ENCODE measurements around the gene ORAI2. TPM values are rescaled to one million over a fixed set of nuclear protein-coding genes. Genes with fewer than 3 reads are reported as not detected.
A peak's percentile ranks its signal among the peaks of the same experiment; 100 is the strongest.
"Not testable (repeated sequence)": the region's sequence is repeated elsewhere in the genome, so short reads cannot be mapped to it uniquely, and the experiment has no call there.

The ORAI2 gene
- polyA plus RNA-seq, 1 donor from 2014 or later, result 36.3 TPM

- not testable (repeated sequence) for H3K9me2 ChIP-seq (ENCODE audit: insufficient read depth, low read length); H2AFZ ChIP-seq (ENCODE audit: low read depth, low read length); H3K36me3 ChIP-seq (ENCODE audit: insufficient read depth, low read length); H3K4me2 ChIP-seq (ENCODE audit: low read length); H3K79me2 ChIP-seq (replicated peaks; ENCODE audit: insufficient read depth, low read length); H4K20me1 ChIP-seq (ENCODE audit: insufficient read depth); H3K9me3 ChIP-seq (ENCODE audit: low read length); H3K27me3 ChIP-seq (ENCODE audit: insufficient read depth, low read depth, low read length); H3K27ac ChIP-seq (ENCODE audit: low read length); H3F3A ChIP-seq (ENCODE audit: insufficient read depth, low read length, poor library complexity, severe bottlenecking)
- TF ChIP-seq POLR2AphosphoS5 (IDR thresholded peaks at IDR 0.05), result peak; percentile 53
- peak within 1 kb of the TSS; percentile 50 for H3K9ac ChIP-seq (ENCODE audit: low read length)
- H3K4me3 ChIP-seq (ENCODE audit: low read length), result peak within 1 kb of the TSS; percentile 55
Measured at GRCh38 chr7:102478314-102479208, 45.2 kb downstream of the ORAI2 start, which contains the start of gene POLR2J. Gene POLR2J (minus strand): TSS chr7:102478922. CDS start chr7:102478860, 62 bp downstream.

GRCh38 chr7:102479209-102479584, 45.8 kb downstream of the ORAI2 start:
- H3K4me2 ChIP-seq (ENCODE audit: low read length); H3K27ac ChIP-seq (ENCODE audit: low read length); H3K79me2 ChIP-seq (replicated peaks; ENCODE audit: insufficient read depth, low read length); H3K9me2 ChIP-seq (ENCODE audit: insufficient read depth, low read length); H3K9ac ChIP-seq (ENCODE audit: low read length); H3K4me3 ChIP-seq (ENCODE audit: low read length); H3K36me3 ChIP-seq (ENCODE audit: insufficient read depth, low read length); H3K9me3 ChIP-seq (ENCODE audit: low read length); H4K20me1 ChIP-seq (ENCODE audit: insufficient read depth); H3F3A ChIP-seq (ENCODE audit: insufficient read depth, low read length, poor library complexity, severe bottlenecking); H2AFZ ChIP-seq (ENCODE audit: low read depth, low read length); H3K27me3 ChIP-seq (ENCODE audit: insufficient read depth, low read depth, low read length): not testable (repeated sequence)

GRCh38 chr7:102479982-102480637, 46.7 kb downstream of the ORAI2 start:
- H3K9me2 ChIP-seq (ENCODE audit: insufficient read depth, low read length); H3F3A ChIP-seq (ENCODE audit: insufficient read depth, low read length, poor library complexity, severe bottlenecking); H3K4me3 ChIP-seq (ENCODE audit: low read length); H3K79me2 ChIP-seq (replicated peaks; ENCODE audit: insufficient read depth, low read length); H4K20me1 ChIP-seq (ENCODE audit: insufficient read depth); H3K36me3 ChIP-seq (ENCODE audit: insufficient read depth, low read length); H3K27me3 ChIP-seq (ENCODE audit: insufficient read depth, low read depth, low read length); H3K9me3 ChIP-seq (ENCODE audit: low read length); H3K9ac ChIP-seq (ENCODE audit: low read length); H3K4me2 ChIP-seq (ENCODE audit: low read length); H2AFZ ChIP-seq (ENCODE audit: low read depth, low read length); H3K27ac ChIP-seq (ENCODE audit: low read length): not testable (repeated sequence)
- TF ChIP-seq RAD21 (conservative IDR thresholded peaks at IDR 0.05) (peak; percentile 55), SMC3 (conservative IDR thresholded peaks at IDR 0.05; ENCODE audit: poor library complexity) (peak; percentile 52), CTCF (IDR thresholded peaks at IDR 0.05; ENCODE audit: poor library complexity, severe bottlenecking) (peak; percentile 63)

GRCh38 chr7:102481962-102482361, 48.6 kb downstream of the ORAI2 start:
- not testable (repeated sequence) for H2AFZ ChIP-seq (ENCODE audit: low read depth, low read length); H3K4me3 ChIP-seq (ENCODE audit: low read length); H3K36me3 ChIP-seq (ENCODE audit: insufficient read depth, low read length); H3K9ac ChIP-seq (ENCODE audit: low read length); H3K9me3 ChIP-seq (ENCODE audit: low read length); H3K27me3 ChIP-seq (ENCODE audit: insufficient read depth, low read depth, low read length); H3K4me2 ChIP-seq (ENCODE audit: low read length); H3K9me2 ChIP-seq (ENCODE audit: insufficient read depth, low read length); H3F3A ChIP-seq (ENCODE audit: insufficient read depth, low read length, poor library complexity, severe bottlenecking); H4K20me1 ChIP-seq (ENCODE audit: insufficient read depth); H3K27ac ChIP-seq (ENCODE audit: low read length); H3K79me2 ChIP-seq (replicated peaks; ENCODE audit: insufficient read depth, low read length)

GRCh38 chr7:102484317-102484716, 50.9 kb downstream of the ORAI2 start:
- H3K4me2 ChIP-seq (ENCODE audit: low read length); H3K9me3 ChIP-seq (ENCODE audit: low read length): not testable (repeated sequence)

GRCh38 chr7:102490529-102491075, 57.2 kb downstream of the ORAI2 start:
- not testable (repeated sequence) for H3K79me2 ChIP-seq (replicated peaks; ENCODE audit: insufficient read depth, low read length); H3F3A ChIP-seq (ENCODE audit: insufficient read depth, low read length, poor library complexity, severe bottlenecking); H3K9ac ChIP-seq (ENCODE audit: low read length)

More at GRCh38 chr7:102484317-102484716, 50.9 kb downstream of the ORAI2 start:
- H4K20me1 ChIP-seq (ENCODE audit: insufficient read depth); H3K9ac ChIP-seq (ENCODE audit: low read length); H3K4me3 ChIP-seq (ENCODE audit: low read length); H3F3A ChIP-seq (ENCODE audit: insufficient read depth, low read length, poor library complexity, severe bottlenecking); H2AFZ ChIP-seq (ENCODE audit: low read depth, low read length); H3K27me3 ChIP-seq (ENCODE audit: insufficient read depth, low read depth, low read length); H3K27ac ChIP-seq (ENCODE audit: low read length); H3K9me2 ChIP-seq (ENCODE audit: insufficient read depth, low read length); H3K36me3 ChIP-seq (ENCODE audit: insufficient read depth, low read length); H3K79me2 ChIP-seq (replicated peaks; ENCODE audit: insufficient read depth, low read length): not testable (repeated sequence)

More at GRCh38 chr7:102490529-102491075, 57.2 kb downstream of the ORAI2 start:
- H2AFZ ChIP-seq (ENCODE audit: low read depth, low read length); H3K36me3 ChIP-seq (ENCODE audit: insufficient read depth, low read length); H3K9me2 ChIP-seq (ENCODE audit: insufficient read depth, low read length); H4K20me1 ChIP-seq (ENCODE audit: insufficient read depth); H3K4me2 ChIP-seq (ENCODE audit: low read length); H3K27me3 ChIP-seq (ENCODE audit: insufficient read depth, low read depth, low read length); H3K4me3 ChIP-seq (ENCODE audit: low read length); H3K27ac ChIP-seq (ENCODE audit: low read length); H3K9me3 ChIP-seq (ENCODE audit: low read length): not testable (repeated sequence)
